Endothelial cell of umbilical vein (primary cell): Measurements from ENCODE around the gene SLMAP. TPM values are rescaled to one million over a fixed set of nuclear protein-coding genes. Genes with fewer than 3 reads are reported as not detected.

ENCODE experiments used
- BruUV-seq: library from RNA; stranded (reverse); fragments of 400-500 nt; replicated peaks from 2 replicates; lab custom pipeline; 2021; lab: Mats Ljungman, UMichigan
- CTCF ChIA-PET: fragments of 300-600, 350-600 bp; sonication (Branson Sonifier 250); formaldehyde crosslinking; loops from one replicate; lab custom pipeline; 2021; ENCODE audit warnings: antibody characterized with exemption, inconsistent platforms; lab: Charles Lee
- POLR2A ChIA-PET: fragments of 300-600, 350-600 bp; sonication (Branson Sonifier 250); formaldehyde crosslinking; loops from one replicate; lab custom pipeline; 2021; ENCODE audit warnings: antibody characterized with exemption, inconsistent platforms; lab: Charles Lee
- DNase-seq: peaks from one replicate; pipeline ENCODE4 v3.0.0-alpha.2; 2011; ENCODE audit warnings: low read depth, low spot score
- FAIRE-seq: peaks from 2 replicates; lab custom pipeline; 2011; peaks lifted over from hg19 to GRCh38; lab: Jason Lieb, UNC
- H2AFZ ChIP-seq: 2 replicates; pipeline ENCODE4 v1.6.0; 2012; ENCODE audit warnings: low read depth, low read length, control low read depth, inconsistent platforms
- H3K27ac ChIP-seq: 2 replicates; pipeline ENCODE4 v1.5.1; 2011; ENCODE audit warnings: low read depth, mild to moderate bottlenecking, control low read depth, low read length, moderate library complexity; ENCODE audit not compliant: insufficient read depth
- H3K27me3 ChIP-seq, 2 experiments: 2 replicates each; pipeline versions ENCODE4 v1.6.0 to v1.6.1; 2011; ENCODE audit warnings: low read length in 2 of 2, mixed read lengths in 1 of 2; ENCODE audit not compliant: control insufficient read depth in 2 of 2, insufficient read depth in 2 of 2
- H3K36me3 ChIP-seq, 2 experiments: 2 replicates in 1 of 2; 3 replicates in 1 of 2; pipeline ENCODE4 v1.5.1; 2011; ENCODE audit warnings: low read length in 2 of 2, mild to moderate bottlenecking in 1 of 2, moderate library complexity in 1 of 2; ENCODE audit not compliant: control insufficient read depth in 2 of 2, insufficient read depth in 2 of 2; ENCODE audit errors: extremely low read depth in 1 of 2
- H3K4me1 ChIP-seq: 3 replicates; pipeline ENCODE4 v1.5.1; 2011; ENCODE audit warnings: mild to moderate bottlenecking, low read length; ENCODE audit not compliant: control insufficient read depth, insufficient read depth; ENCODE audit errors: extremely low read depth
- H3K4me2 ChIP-seq: 2 replicates; pipeline ENCODE4 v1.6.1; 2011; ENCODE audit warnings: low read length, control low read depth, mixed read lengths; ENCODE audit not compliant: insufficient read depth
- H3K4me3 ChIP-seq, 3 experiments: fragments of 200-600 bp in 1 of 3; sonication (generic), shearing (Covaris generic) in 1 of 3; replicated peaks in 1 of 3; 2 replicates each; pipeline ENCODE4 v1.5.1; 2011 to 2016; ENCODE audit warnings: control low read depth in 3 of 3, low read length in 3 of 3, mild to moderate bottlenecking in 2 of 3, inconsistent platforms in 1 of 3, low read depth in 1 of 3, moderate library complexity in 1 of 3; ENCODE audit not compliant: insufficient read depth in 1 of 3
- H3K79me2 ChIP-seq: 2 replicates; pipeline ENCODE4 v1.6.0; 2012; ENCODE audit warnings: low read length, inconsistent platforms; ENCODE audit not compliant: control insufficient read depth, insufficient read depth
- H3K9ac ChIP-seq: replicated peaks from 2 replicates; pipeline ENCODE3; 2011; ENCODE audit warnings: low read length, control low read depth; ENCODE audit not compliant: insufficient read depth; ENCODE audit errors: extremely low read depth
- H3K9me1 ChIP-seq: replicated peaks from 3 replicates; pipeline ENCODE4 v1.6.0; 2011; ENCODE audit warnings: mild to moderate bottlenecking, low read length; ENCODE audit not compliant: control insufficient read depth, insufficient read depth; ENCODE audit errors: extremely low read depth
- H3K9me3 ChIP-seq: replicated peaks from 2 replicates; pipeline ENCODE4 v1.5.1; 2012; ENCODE audit warnings: low read length, inconsistent platforms; ENCODE audit not compliant: control insufficient read depth, insufficient read depth
- H4K20me1 ChIP-seq: replicated peaks from 2 replicates; pipeline ENCODE3; 2011; ENCODE audit warnings: mild to moderate bottlenecking, low read length; ENCODE audit not compliant: control insufficient read depth, insufficient read depth; ENCODE audit errors: extremely low read depth
- CTCF ChIP-seq, 2 donors: IDR thresholded peaks; 1 replicate in 1 of 2; 2 replicates in 1 of 2; pipeline ENCODE4 v1.5.1; 2011; ENCODE audit warnings: low read length in 2 of 2, mild to moderate bottlenecking in 2 of 2, moderate library complexity in 2 of 2, control low read depth in 1 of 2, inconsistent platforms in 1 of 2, low read depth in 1 of 2; ENCODE audit not compliant: insufficient read depth in 1 of 2; ENCODE audit errors: extremely low read depth in 1 of 2
- EZH2 ChIP-seq: IDR thresholded peaks from 2 replicates; pipeline ENCODE4 v1.6.1; 2012; ENCODE audit warnings: borderline replicate concordance, low read depth, mild to moderate bottlenecking, moderate library complexity, low read length, inconsistent platforms; ENCODE audit not compliant: severe bottlenecking
- FOS ChIP-seq: IDR thresholded peaks from 2 replicates; pipeline ENCODE4 v1.6.1; 2011; ENCODE audit warnings: mild to moderate bottlenecking, low read length, moderate library complexity, borderline replicate concordance; ENCODE audit not compliant: insufficient read depth
- GATA2 ChIP-seq: IDR thresholded peaks from 2 replicates; pipeline ENCODE4 v1.7.0; 2011; ENCODE audit warnings: low read depth, mild to moderate bottlenecking, moderate library complexity, mixed read lengths, low read length; ENCODE audit not compliant: insufficient read length, insufficient read depth
- JUN ChIP-seq: IDR thresholded peaks from 2 replicates; pipeline ENCODE4 v1.6.1; 2011; ENCODE audit warnings: borderline replicate concordance, low read depth; ENCODE audit not compliant: insufficient read length, insufficient read depth
- MAX ChIP-seq: IDR thresholded peaks from 2 replicates; pipeline ENCODE4 v1.6.1; 2011; ENCODE audit not compliant: insufficient read depth, insufficient read length
- MYC ChIP-seq: IDR thresholded peaks from one replicate; pipeline ENCODE4 v1.6.1; 2011; ENCODE audit warnings: mild to moderate bottlenecking, low read depth, low read length
- POLR2A ChIP-seq: IDR thresholded peaks from 2 replicates; pipeline ENCODE4 v1.6.1; 2012; ENCODE audit warnings: low read depth, mild to moderate bottlenecking, control low read depth, low read length
- POLR2AphosphoS5 ChIP-seq: IDR thresholded peaks from 2 replicates; pipeline ENCODE4 v1.6.1; 2012; ENCODE audit warnings: low read depth, mild to moderate bottlenecking, control low read depth, low read length, moderate library complexity; ENCODE audit not compliant: insufficient read depth
- dilution Hi-C: fragments of 300-500 bp; cut with MboI; formaldehyde crosslinking; loops from one replicate; pipeline ENCODE4 v1.15.0; 2019; ENCODE audit warnings: low sequenced_read_pairs; ENCODE audit not compliant: extremely low pct_ligation_motif_present
- intact Hi-C: fragments of 100-400 bp; cut with micrococcal nuclease; formaldehyde crosslinking; loops from one replicate; pipeline ENCODE4 v1.10.0; 2022
- polyA plus RNA-seq, 4 experiments: library from polyadenylated mRNA; depleted of rRNA in 3 of 4; stranded (reverse) in 3 of 4; unstranded in 1 of 4; fragments of >200 nt; gene quantifications; 2 replicates each; pipeline versions ENCODE4 v1.2.1 to v1.2.3, GENCODE V29; 2011 to 2012; ENCODE audit warnings: missing spikeins in 1 of 4
- total RNA-seq: library from RNA; stranded (reverse); gene quantifications from 2 replicates; pipeline ENCODE4 v1.2.3, GENCODE V29; 2021

SLMAP gene
- total and polyA plus RNA-seq, 2 donors (not counting 3 experiments of a cell fraction or from before 2014, with no cell fraction given), result 9.8 to 54.7 TPM

GRCh38 chr3:57958642-57959422 is 202.7 kb downstream of the SLMAP start:
- FAIRE-seq (no peak), DNase-seq (peak; percentile 48)
- H3K27me3 ChIP-seq, result no peaks in the 10 kb centered on the region
- intact Hi-C loops, result no loop called here
- no peak overlapping the region for H3K4me3 ChIP-seq
- H4K20me1 ChIP-seq, result no peaks in the 10 kb centered on the region
- no peak overlapping the region for H3K9ac ChIP-seq
- peaks cover 27% of the 10 kb centered on the region for H3K4me1 ChIP-seq
- ChIA-PET POLR2A (no interaction called here), CTCF (interaction anchor here (1.0 to 1.3 kb wide), 2 partner anchors 8 to 46 kb away, joined by 3 read pairs; no protein-coding TSS in a partner anchor)
- no peaks in the 10 kb centered on the region for H3K79me2 ChIP-seq
- no peak overlapping the region for H3K4me2 ChIP-seq
- H3K9me3 ChIP-seq, result no peaks in the 10 kb centered on the region
- H3K27ac ChIP-seq, result no peak overlapping the region
- no peaks in the 10 kb centered on the region for H3K36me3 ChIP-seq
- no TSS peak for BruUV-seq
- no peaks in the 10 kb centered on the region for H3K9me1 ChIP-seq
- TF ChIP-seq GATA2 (no peak), POLR2AphosphoS5 (no peak), EZH2 (no peak), JUN (no peak)
- dilution Hi-C loops, result no loop called here
- peak overlapping the region; percentile 84 for H2AFZ ChIP-seq

GRCh38 chr3:57959423-57960173 is 203.5 kb downstream of the SLMAP start:
- Histone ChIP-seq H3K27me3 (no peaks in the 10 kb centered on the region), H3K36me3 (no peaks in the 10 kb centered on the region), H3K9ac (no peak overlapping the region), H2AFZ (peak overlapping the region; percentile 84), H3K9me3 (no peaks in the 10 kb centered on the region), H4K20me1 (no peaks in the 10 kb centered on the region), H3K4me1 (peaks cover 27% of the 10 kb centered on the region), H3K4me2 (no peak overlapping the region), H3K4me3 (no peak overlapping the region), H3K9me1 (no peaks in the 10 kb centered on the region), H3K79me2 (no peaks in the 10 kb centered on the region), H3K27ac (no peak overlapping the region)
- TF ChIP-seq JUN (no peak), FOS (no peak), MAX (no peak), MYC (no peak), EZH2 (no peak), POLR2AphosphoS5 (peak; percentile 28), CTCF (IDR thresholded peaks at IDR 0.05; ENCODE audit: extremely low read depth in 1 of 2, insufficient read depth in 1 of 2, low read depth in 1 of 2, low read length in 2 of 2) (no peak), POLR2A (no peak)
- ChIA-PET POLR2A (no interaction called here), CTCF (interaction anchor here (1.3 kb wide), 2 partner anchors 7 to 8 kb away, joined by 3 to 4 read pairs; no protein-coding TSS in a partner anchor)
- intact Hi-C loops (no loop called here), dilution Hi-C loops (no loop called here)
- FAIRE-seq (peak; percentile 60), DNase-seq (peak; percentile 49)
- TSS peak; percentile 94 for BruUV-seq
